Measurements from ENCODE around the gene CAMLG. TPM values are rescaled to one million over a fixed set of nuclear protein-coding genes. Genes with fewer than 3 reads are reported as not detected.
"Not testable (repeated sequence)": the region's sequence is repeated elsewhere in the genome, so short reads cannot be mapped to it uniquely, and the experiment has no call there.

The CAMLG gene
- total RNA-seq: 32.3 TPM
- polyA plus RNA-seq: 10 to 100 TPM; 37.6 to 43.7 (median 43.3) TPM

DNA sequence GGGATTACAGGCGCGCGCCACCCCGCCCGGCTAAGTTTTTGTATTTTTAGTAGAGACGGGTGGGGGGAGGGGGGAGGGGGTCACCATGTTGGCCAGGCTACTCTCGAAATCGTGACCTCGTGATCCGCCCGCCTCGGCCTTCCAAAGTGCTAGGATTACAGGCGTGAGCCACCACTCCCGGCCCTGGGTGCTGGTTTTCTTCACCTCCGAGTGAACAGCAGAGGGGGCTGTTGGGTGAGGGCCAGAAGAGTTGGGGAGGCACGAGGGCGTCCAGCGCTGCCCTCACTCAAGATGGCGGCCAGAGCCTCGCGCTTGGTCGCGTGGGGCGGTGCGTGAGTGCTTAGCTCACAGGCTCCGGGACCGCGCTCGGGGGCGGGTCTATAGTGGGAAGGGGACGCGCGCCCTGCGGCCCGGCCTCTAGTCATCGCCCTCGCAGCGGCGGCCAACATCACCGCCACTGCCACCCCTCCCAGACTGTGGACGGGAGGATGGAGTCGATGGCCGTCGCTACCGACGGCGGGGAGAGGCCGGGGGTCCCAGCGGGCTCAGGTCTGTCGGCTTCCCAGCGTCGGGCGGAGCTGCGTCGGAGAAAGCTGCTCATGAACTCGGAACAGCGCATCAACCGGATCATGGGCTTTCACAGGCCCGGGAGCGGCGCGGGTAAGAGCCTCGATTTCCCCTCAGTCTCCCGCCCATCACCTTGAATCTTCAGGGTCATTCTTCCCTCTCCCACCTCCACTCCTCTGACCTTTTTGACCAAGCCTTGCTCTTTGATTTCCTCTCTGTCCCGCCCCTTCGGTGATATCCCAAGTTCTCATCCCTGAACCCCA, at the start of gene CAMLG:
Gene CAMLG (plus strand): TSS at position 416 of the 830 bp plus-strand sequence. CDS start 73 bp downstream, at position 489.
- no peaks in the 10 kb centered on the region for H3K27me3 Mint-ChIP-seq
- Histone ChIP-seq H3K27me3 (ENCODE audit: control insufficient read depth, insufficient read depth, low read length) (no peaks in the 10 kb centered on the region), H3K27ac (ENCODE audit: insufficient read depth, low read length, poor library complexity, severe bottlenecking) (peak within 1 kb of the TSS; percentile 88), H3K4me1 (ENCODE audit: control insufficient read depth, insufficient read depth, low read length, poor library complexity, severe bottlenecking) (peaks cover 21% of the 10 kb centered on the region), H3K9me3 (ENCODE audit: control insufficient read depth in 2 of 2, low read length in 2 of 2) (no peaks in the 10 kb centered on the region), H3K4me3 (ENCODE audit: low read depth, low read length) (peak within 1 kb of the TSS; percentile 95), H3K36me3 (ENCODE audit: control insufficient read depth, insufficient read depth, low read length) (peaks cover 5% of the 10 kb centered on the region)
- H3K36me3 Mint-ChIP-seq: peaks cover 2% of the 10 kb centered on the region
- ATAC-seq (ENCODE audit: low read depth in 2 of 2) (peak; percentile 98), DNase-seq (peak; percentile 96 to 99 (median 96))
- H3K4me1 Mint-ChIP-seq: peaks cover 15 to 38% (median 30%) of the 10 kb centered on the region in 4 donors
- peak within 1 kb of the TSS; percentile 92 to 99 (median 96) for H3K4me3 Mint-ChIP-seq
- peak within 1 kb of the TSS; percentile 84 to 99 (median 98) for H3K27ac Mint-ChIP-seq
- no peaks in the 10 kb centered on the region for H3K9me3 Mint-ChIP-seq

DNA sequence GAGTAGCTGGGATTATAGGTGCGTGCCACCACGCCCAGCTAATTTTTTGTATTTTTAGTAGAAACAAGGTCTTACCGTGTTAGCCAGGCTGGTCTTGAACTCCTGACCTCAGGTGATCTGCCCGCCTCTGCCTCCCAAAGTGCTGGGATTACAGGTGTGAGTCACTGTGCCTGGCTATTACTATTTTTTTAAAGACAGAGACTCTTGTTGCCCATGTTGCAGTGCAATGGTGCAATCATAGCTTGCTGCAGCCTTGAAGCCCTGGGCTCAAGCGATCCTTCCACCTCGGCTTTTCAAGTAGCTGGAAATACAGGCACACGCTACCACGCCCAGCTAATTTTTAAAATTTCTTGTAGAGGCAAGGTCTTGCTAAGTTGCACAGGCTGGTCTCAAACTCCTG, 48.2 kb upstream of the CAMLG start:
- not testable (repeated sequence) for DNase-seq; H3K9me3 Mint-ChIP-seq; H3K27me3 Mint-ChIP-seq; H3K4me3 Mint-ChIP-seq; H3K4me1 Mint-ChIP-seq; H3K27ac Mint-ChIP-seq; H3K27ac ChIP-seq (ENCODE audit: insufficient read depth, low read length, poor library complexity, severe bottlenecking); H3K4me1 ChIP-seq (ENCODE audit: control insufficient read depth, insufficient read depth, low read length, poor library complexity, severe bottlenecking); H3K4me3 ChIP-seq (ENCODE audit: low read depth, low read length); ATAC-seq (ENCODE audit: low read depth in 2 of 2); H3K27me3 ChIP-seq (ENCODE audit: control insufficient read depth, insufficient read depth, low read length); H3K9me3 ChIP-seq (ENCODE audit: control insufficient read depth in 2 of 2, low read length in 2 of 2)
- H3K36me3 ChIP-seq (ENCODE audit: control insufficient read depth, insufficient read depth, low read length): peaks cover 46% of the 10 kb centered on the region
- peaks cover 40% of the 10 kb centered on the region for H3K36me3 Mint-ChIP-seq

DNA sequence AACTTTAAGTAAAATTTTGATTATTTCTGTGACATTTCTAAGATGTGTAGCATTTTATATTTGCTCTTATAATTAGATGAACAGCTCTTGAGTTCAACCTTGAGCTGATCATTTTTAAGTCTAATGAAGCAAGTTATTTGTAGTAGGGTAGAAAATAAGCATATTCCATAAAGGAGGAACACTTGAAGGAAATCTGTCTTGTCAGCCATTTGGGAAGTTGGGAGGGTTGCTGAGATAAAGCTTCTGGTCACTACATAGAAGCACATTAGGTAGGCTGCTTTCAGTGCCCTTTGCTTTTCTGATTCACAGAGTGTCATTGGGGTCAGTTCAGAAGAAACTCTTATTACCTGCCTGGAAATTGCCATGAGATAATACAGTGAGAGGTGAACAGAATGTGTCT, 45.6 kb upstream of the CAMLG start:
- no peaks in the 10 kb centered on the region for H3K4me1 Mint-ChIP-seq
- H3K27me3 Mint-ChIP-seq: no peaks in the 10 kb centered on the region
- ATAC-seq (ENCODE audit: low read depth in 2 of 2): no peak
- H3K4me1 ChIP-seq (ENCODE audit: control insufficient read depth, insufficient read depth, low read length, poor library complexity, severe bottlenecking): no peaks in the 10 kb centered on the region
- no peak overlapping the region for H3K4me3 Mint-ChIP-seq
- H3K36me3 Mint-ChIP-seq: peaks cover 34% of the 10 kb centered on the region
- peaks cover 48% of the 10 kb centered on the region for H3K36me3 ChIP-seq (ENCODE audit: control insufficient read depth, insufficient read depth, low read length)
- no peak overlapping the region for H3K27ac ChIP-seq (ENCODE audit: insufficient read depth, low read length, poor library complexity, severe bottlenecking)
- no peaks in the 10 kb centered on the region for H3K9me3 Mint-ChIP-seq
- no peaks in the 10 kb centered on the region for H3K9me3 ChIP-seq (ENCODE audit: control insufficient read depth in 2 of 2, low read length in 2 of 2)
- no peak for DNase-seq
- H3K27me3 ChIP-seq (ENCODE audit: control insufficient read depth, insufficient read depth, low read length): no peaks in the 10 kb centered on the region
- no peak overlapping the region for H3K4me3 ChIP-seq (ENCODE audit: low read depth, low read length)
- H3K27ac Mint-ChIP-seq: no peak overlapping the region

DNA sequence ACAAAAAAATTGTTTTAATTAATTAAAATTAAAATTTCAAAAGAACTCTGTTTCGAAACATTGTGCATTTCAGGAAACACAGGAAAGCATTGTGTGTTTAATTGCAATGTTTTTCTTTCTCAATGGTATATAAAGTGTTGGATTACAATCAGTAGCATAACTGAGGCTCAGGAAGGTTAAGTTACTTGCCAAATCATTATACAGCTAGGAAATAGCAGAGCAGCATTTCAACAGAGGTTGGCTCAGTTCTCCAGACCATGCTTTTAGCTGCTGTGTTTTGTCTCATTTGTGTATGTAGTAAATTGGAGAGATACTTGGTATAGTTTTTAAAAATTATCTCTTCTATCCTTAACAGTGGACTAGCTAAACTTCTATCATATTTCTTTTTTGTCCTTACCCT, 30.0 kb upstream of the CAMLG start:
- no peak overlapping the region for H3K27ac ChIP-seq (ENCODE audit: insufficient read depth, low read length, poor library complexity, severe bottlenecking)
- H3K36me3 ChIP-seq (ENCODE audit: control insufficient read depth, insufficient read depth, low read length): peaks cover 50% of the 10 kb centered on the region
- Mint-ChIP-seq H3K9me3 (no peaks in the 10 kb centered on the region), H3K27ac (peak overlapping the region in 1 of 3 donors; percentile 42), H3K36me3 (peaks cover 32% of the 10 kb centered on the region), H3K4me1 (no peaks in the 10 kb centered on the region), H3K27me3 (no peaks in the 10 kb centered on the region), H3K4me3 (no peak overlapping the region)
- no peaks in the 10 kb centered on the region for H3K27me3 ChIP-seq (ENCODE audit: control insufficient read depth, insufficient read depth, low read length)
- DNase-seq: no peak
- ATAC-seq (ENCODE audit: low read depth in 2 of 2): no peak
- H3K4me3 ChIP-seq (ENCODE audit: low read depth, low read length): no peak overlapping the region
- no peaks in the 10 kb centered on the region for H3K4me1 ChIP-seq (ENCODE audit: control insufficient read depth, insufficient read depth, low read length, poor library complexity, severe bottlenecking)
- no peaks in the 10 kb centered on the region for H3K9me3 ChIP-seq (ENCODE audit: control insufficient read depth in 2 of 2, low read length in 2 of 2)

DNA sequence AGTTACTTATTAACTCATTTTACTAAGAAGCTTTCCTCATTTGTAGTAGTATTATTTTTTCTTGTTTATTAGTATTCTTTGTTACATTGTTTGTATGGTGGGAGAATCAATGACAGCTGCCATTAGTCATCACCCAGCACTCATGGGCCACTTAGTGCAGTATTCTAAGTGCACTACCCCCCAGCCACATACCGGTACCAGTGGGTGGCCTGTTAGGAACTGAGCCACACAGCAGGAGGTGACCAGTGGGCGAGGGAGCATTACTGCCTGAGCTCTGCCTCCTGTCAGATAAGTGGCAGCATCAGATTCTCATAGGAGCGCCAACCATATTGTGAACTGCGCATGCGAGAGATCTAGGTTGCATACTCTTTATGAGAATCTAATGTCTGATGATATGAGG, 24.2 kb upstream of the CAMLG start:
- Histone ChIP-seq H3K4me1 (ENCODE audit: control insufficient read depth, insufficient read depth, low read length, poor library complexity, severe bottlenecking) (no peaks in the 10 kb centered on the region), H3K36me3 (ENCODE audit: control insufficient read depth, insufficient read depth, low read length) (peaks cover 46% of the 10 kb centered on the region), H3K27me3 (ENCODE audit: control insufficient read depth, insufficient read depth, low read length) (no peaks in the 10 kb centered on the region), H3K4me3 (ENCODE audit: low read depth, low read length) (no peak overlapping the region), H3K9me3 (ENCODE audit: control insufficient read depth in 2 of 2, low read length in 2 of 2) (no peaks in the 10 kb centered on the region), H3K27ac (ENCODE audit: insufficient read depth, low read length, poor library complexity, severe bottlenecking) (no peak overlapping the region)
- ATAC-seq (ENCODE audit: low read depth in 2 of 2): no peak
- H3K36me3 Mint-ChIP-seq: peaks cover 34% of the 10 kb centered on the region
- DNase-seq: no peak
- H3K27me3 Mint-ChIP-seq: no peaks in the 10 kb centered on the region
- H3K4me1 Mint-ChIP-seq: no peaks in the 10 kb centered on the region
- no peak overlapping the region for H3K4me3 Mint-ChIP-seq
- H3K9me3 Mint-ChIP-seq: no peaks in the 10 kb centered on the region
- H3K27ac Mint-ChIP-seq: no peak overlapping the region

DNA sequence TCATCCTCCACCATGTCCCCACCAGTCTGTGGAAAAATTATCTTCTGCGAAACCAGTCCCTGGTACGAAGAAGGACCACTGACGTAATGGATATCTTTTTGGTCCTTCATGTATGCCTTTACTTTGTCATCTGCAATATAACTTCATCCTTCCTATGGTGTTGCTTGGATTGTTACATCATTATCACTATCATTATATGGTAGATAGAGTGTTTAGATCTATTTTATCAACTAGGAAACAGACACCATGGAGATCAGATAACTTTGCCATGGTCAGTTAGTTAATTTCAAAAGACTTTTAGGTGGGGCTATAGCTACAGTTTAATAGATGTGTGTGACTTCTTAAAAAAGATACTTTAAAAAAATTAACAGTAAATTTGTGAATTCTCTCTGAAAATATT, 23.8 kb upstream of the CAMLG start:
- Mint-ChIP-seq H3K4me3 (no peak overlapping the region), H3K9me3 (no peaks in the 10 kb centered on the region), H3K27me3 (no peaks in the 10 kb centered on the region), H3K36me3 (peaks cover 32% of the 10 kb centered on the region), H3K27ac (no peak overlapping the region), H3K4me1 (no peaks in the 10 kb centered on the region)
- DNase-seq: no peak
- peaks cover 48% of the 10 kb centered on the region for H3K36me3 ChIP-seq (ENCODE audit: control insufficient read depth, insufficient read depth, low read length)
- no peaks in the 10 kb centered on the region for H3K27me3 ChIP-seq (ENCODE audit: control insufficient read depth, insufficient read depth, low read length)
- no peaks in the 10 kb centered on the region for H3K4me1 ChIP-seq (ENCODE audit: control insufficient read depth, insufficient read depth, low read length, poor library complexity, severe bottlenecking)
- H3K4me3 ChIP-seq (ENCODE audit: low read depth, low read length): no peak overlapping the region
- no peak for ATAC-seq (ENCODE audit: low read depth in 2 of 2)
- no peak overlapping the region for H3K27ac ChIP-seq (ENCODE audit: insufficient read depth, low read length, poor library complexity, severe bottlenecking)
- H3K9me3 ChIP-seq (ENCODE audit: control insufficient read depth in 2 of 2, low read length in 2 of 2): no peaks in the 10 kb centered on the region

DNA sequence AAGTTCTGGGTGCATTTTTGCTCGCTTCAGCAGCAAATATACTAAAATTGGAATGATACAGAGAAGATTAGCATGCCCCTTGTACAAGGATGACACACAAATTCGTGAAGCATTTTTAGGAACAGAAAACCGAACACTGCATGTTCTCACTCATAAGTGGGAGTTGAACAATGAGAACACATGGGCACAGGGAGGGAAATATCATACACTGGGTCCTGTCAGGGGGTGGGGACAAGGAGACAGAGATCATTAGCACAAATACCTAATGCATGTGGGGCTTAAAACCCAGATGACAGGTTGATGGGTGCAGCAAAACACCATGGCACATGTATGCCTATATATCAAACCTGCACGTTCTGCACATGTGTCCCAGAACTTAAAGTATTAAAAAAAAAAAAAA, 22.9 kb upstream of the CAMLG start:
- Mint-ChIP-seq H3K36me3 (peaks cover 27% of the 10 kb centered on the region), H3K27ac (peak overlapping the region in 1 of 3 donors; percentile 30)
- peaks cover 48% of the 10 kb centered on the region for H3K36me3 ChIP-seq (ENCODE audit: control insufficient read depth, insufficient read depth, low read length)

DNA sequence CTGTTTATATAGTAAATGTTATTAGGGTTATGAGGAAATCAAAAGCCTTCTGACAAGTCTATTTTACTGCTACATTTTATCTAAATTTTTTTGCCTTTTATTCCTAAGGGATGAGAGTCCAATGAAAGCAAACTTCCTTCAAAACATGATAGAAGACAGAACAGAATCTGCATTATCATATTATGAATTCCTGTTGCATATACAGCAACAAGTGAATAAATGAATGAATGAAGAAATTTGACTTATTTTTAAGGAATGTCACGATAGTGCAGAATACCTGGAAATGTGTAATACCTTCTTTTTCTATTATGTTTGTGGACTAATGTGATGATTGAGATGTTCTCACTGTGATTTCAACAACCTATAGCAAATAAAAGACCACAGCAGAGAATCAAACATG, 13.5 kb upstream of the CAMLG start:
- Mint-ChIP-seq H3K4me1 (no peaks in the 10 kb centered on the region), H3K4me3 (no peak overlapping the region), H3K27me3 (no peaks in the 10 kb centered on the region), H3K36me3 (peaks cover 7% of the 10 kb centered on the region), H3K27ac (no peak overlapping the region), H3K9me3 (no peaks in the 10 kb centered on the region)
- ATAC-seq (ENCODE audit: low read depth in 2 of 2) (no peak), DNase-seq (no peak)
- Histone ChIP-seq H3K36me3 (ENCODE audit: control insufficient read depth, insufficient read depth, low read length) (peaks cover 33% of the 10 kb centered on the region), H3K27me3 (ENCODE audit: control insufficient read depth, insufficient read depth, low read length) (no peaks in the 10 kb centered on the region), H3K4me1 (ENCODE audit: control insufficient read depth, insufficient read depth, low read length, poor library complexity, severe bottlenecking) (no peaks in the 10 kb centered on the region), H3K9me3 (ENCODE audit: control insufficient read depth in 2 of 2, low read length in 2 of 2) (no peaks in the 10 kb centered on the region), H3K4me3 (ENCODE audit: low read depth, low read length) (no peak overlapping the region), H3K27ac (ENCODE audit: insufficient read depth, low read length, poor library complexity, severe bottlenecking) (no peak overlapping the region)

More for the DNA sequence above, 22.9 kb upstream of the CAMLG start:
- DNase-seq; H3K4me1 Mint-ChIP-seq; H3K4me3 ChIP-seq (ENCODE audit: low read depth, low read length); H3K27me3 Mint-ChIP-seq; H3K9me3 Mint-ChIP-seq; H3K4me3 Mint-ChIP-seq; H3K27me3 ChIP-seq (ENCODE audit: control insufficient read depth, insufficient read depth, low read length); H3K27ac ChIP-seq (ENCODE audit: insufficient read depth, low read length, poor library complexity, severe bottlenecking); H3K9me3 ChIP-seq (ENCODE audit: control insufficient read depth in 2 of 2, low read length in 2 of 2); ATAC-seq (ENCODE audit: low read depth in 2 of 2); H3K4me1 ChIP-seq (ENCODE audit: control insufficient read depth, insufficient read depth, low read length, poor library complexity, severe bottlenecking): not testable (repeated sequence)
